HG03460 (cell line): ENCODE data around the gene RINL.

Experiments used
- ATAC-seq: cut with Tn5 transposase; IDR thresholded peaks from one replicate; pipeline ENCODE4 v1.9.1; 2021; ENCODE audit not compliant: unreplicated experiment

The RINL gene

DNA sequence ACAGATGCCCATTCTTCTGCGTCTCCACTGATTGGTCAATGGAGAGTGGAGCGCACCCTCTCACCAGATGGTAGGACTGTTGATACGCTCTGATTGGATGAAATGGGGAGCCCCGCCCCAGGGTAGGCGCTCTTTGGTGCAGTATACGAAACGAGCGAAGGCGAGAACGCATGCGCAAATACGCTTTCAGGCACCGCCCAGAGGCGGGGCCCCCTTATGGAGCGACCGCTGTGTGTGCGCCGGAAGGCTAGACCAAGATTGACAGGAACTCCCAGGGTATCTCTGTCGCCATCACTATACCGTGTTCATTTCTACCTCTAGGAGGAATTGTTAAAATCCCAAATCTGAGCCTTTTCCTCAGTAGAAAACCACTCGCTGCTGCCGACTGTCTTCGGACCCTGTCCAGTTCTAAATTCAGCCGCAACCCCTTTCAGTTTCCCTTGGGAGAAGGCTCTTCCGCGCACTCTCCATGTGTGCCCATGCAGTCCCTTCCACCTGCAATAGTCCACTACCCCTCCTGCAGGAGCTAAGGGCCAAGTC is 27.6 kb downstream of the RINL start:
- ATAC-seq, result peak; percentile 62

DNA sequence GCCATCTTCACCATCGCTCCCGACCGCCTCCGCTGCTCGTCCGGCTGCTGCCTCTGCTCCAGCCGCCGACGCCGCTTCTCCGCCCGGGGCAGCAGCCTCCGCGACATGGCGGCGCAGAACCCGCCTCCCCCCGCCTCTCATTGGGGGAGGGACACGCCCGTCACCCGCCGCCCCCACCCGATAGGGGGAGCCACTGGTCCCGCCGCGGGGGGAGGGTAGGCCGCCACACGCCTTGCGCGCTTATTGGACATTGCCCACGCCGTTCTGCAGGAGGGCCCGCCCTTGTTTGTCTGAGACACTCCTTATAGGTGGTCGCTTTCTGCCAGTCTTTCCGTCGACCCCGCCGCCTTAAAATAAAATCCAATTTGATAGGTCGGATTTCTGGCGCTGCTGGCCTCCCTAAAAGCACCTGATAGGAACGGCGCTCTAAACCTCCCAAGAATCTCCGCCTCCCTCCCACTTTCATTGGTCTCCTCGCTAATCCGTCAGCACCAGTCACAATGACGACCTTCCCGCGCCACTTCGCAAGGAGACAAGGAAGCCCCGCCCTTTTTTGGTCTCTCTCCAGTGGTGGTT is 28.1 kb downstream of the RINL start, which contains the start of gene HNRNPL:
Gene HNRNPL (minus strand): TSS at position 127 of the 576 bp plus-strand sequence. CDS start 20 bp downstream, at position 107.
- peak; percentile 41 for ATAC-seq

DNA sequence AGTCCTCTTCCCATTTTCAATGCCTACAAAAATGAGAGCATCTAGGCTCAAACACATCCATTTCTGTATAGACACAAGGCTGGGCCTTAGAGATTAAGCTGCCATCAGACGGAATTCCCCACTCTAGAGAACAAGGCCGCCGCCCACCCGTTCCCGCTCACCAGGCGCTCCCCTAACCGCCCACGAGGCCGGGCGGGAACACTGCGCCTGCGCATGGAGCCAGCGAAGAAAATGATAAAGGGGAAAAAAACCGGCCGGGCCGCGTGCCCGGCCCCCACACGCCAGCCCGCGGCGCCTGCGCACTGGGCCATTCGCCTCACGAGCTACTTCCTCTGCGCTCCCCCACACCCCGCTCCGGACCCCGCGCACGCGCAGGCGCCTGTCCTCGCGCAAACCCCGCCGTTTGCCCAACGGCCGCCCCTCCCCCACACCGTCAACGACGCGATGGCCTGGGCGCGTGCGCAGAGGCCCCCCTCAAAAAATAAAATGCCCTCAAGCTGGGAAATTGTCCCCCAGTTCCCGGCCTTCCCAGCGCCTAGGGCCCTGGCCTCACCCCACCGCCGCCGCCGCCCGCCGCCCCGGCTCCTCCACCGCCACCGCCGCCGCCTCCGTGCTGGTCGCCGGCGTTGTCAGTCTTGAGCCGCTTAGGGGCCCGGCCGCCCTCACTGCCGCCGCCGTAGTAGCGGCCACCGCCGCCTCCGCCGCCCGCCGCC is 28.8 kb downstream of the RINL start:
- ATAC-seq, result peak; percentile 17

DNA sequence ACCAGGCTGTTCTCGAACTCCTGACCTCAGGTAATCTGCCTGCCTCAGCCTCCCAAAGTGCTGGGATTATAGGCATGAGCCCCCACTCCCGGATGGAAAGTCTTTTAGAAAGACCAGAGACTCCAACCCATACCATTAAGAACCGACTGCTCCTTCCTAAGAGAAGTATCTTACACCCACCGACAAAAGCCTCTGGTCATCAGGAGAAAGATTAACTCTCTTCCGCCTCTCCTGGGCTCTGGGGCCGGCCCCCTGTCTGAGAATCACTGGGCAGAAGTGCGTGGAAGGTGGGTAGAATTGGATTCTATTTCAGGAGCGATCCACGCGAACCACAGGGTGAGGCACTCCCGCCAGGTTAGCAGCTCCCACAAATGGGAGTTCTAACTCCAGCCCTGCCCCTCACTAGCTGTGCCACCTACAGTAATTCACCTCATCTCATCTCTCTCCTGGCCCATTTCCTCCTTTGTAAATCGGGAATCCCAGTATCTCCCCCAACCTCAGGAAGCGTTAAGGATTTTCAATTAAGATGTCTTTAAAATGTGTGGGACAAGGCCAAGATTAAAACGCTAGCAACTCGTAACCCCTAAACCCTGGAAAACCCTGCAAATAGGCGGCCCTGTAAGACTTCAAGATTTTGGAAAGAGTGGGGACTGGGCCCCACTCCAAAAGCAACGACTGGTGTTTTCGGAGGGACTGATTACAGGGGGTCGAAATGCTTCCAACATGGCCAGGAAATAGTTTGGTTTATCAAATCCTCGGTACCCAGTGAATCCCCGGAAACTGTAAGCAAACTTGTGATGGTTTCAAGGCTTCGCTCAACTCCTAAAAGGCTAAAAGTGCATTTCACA is 29.6 kb downstream of the RINL start:
- no peak for ATAC-seq

DNA sequence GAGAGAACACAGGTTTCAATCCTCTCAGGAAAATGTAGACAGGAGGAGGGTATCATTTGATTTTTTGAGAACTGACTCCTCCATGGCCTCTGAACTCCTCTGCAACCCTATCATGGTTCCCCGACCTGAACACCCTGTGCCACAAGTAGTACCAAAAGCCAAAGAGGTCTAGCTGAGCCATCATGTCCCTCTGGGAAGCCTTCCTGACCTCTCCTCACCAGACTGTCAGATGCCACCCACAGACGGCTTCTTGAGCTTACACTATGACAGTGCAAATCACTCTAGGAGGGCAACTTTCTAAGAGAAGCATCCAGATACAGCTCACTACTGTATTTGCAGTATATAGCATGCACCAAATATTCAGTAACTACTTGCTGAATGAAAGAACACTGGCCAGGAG is 32.0 kb downstream of the RINL start:
- ATAC-seq, result no peak

DNA sequence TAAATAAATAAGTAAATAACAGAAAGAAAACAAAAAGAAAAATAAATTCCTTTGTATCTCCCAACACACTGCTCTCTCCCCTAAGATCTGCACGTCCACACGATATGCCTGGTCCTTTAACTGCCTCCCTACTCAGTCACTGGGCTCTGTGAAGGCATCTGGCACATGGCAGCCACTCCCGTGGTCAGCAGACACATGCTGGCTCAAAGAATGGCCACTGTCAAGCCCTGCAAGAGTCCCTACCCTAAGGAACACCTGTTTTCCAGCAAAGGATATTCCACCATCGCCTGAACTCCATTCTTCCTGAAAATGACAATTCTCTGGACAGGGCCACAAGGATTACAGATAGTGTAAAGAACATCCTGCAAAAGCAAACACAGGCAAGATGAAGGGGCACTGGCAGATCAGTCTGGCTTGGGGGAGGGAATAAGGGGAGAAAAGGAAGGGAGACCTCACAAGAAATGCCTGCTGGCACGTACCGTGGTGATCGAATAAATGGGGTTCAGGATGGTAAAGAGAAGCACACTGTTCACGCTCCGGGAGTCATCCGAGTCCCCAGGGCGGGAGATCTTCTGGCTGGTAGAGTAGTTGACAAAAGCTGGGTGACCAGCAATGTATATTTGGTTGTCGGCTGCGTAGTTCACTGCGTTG is 32.6 kb downstream of the RINL start:
- no peak for ATAC-seq

DNA sequence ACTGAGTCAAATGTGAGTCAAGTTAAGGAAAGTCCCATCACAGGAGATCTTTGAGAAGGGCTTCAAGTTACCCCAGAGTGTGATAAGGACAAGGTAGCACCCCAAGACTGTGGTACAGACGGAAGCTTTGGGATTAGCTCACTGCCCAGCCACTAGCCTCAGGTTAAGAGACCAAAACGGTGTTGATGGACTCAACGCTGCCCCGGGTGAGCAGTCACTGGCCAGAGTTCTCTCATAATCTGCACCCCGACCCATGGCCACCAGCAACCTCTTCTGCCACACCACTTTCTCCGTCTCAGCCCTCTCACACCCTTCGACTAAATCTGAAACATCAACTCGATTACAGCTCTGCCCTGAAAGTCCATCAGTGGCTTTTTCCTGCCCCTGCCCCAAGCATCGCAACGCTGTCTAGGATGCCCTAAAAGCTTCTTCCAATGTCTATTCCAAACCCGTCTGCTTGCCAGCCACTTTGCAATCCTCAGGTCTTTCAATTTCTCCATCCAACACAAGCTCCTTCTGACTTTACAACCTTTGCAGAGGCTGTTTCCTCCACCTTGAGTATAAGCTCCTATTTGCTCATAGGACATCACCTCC is 33.9 kb downstream of the RINL start:
- no peak for ATAC-seq

DNA sequence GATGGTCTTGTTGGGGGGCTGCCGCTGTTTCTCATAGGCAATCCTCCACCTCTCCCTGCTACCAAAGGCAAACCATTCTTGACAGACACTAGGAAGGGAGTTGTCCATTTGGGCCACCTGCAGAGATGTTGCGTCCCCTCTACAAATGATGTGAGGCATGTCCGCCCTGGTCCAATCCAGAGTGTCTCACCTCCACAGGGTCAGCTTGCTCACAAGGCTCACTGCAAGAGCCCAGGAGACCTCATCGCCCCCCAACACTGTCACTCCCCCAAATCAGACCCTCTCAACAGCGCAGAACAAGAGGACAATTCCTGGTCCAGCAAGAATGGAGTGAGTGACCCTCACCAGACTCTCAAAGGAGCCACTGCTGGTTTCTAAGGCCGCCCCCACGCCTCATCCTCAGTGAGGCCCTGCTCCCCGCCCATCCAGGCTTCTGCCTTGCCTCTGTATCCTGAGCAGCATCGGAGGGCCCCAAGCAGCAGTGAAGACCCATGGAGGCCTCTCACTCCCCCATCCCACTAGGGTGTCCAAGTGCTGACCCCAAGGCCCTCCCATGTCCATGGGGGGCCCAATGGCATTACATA is 34.8 kb downstream of the RINL start:
- no peak for ATAC-seq

DNA sequence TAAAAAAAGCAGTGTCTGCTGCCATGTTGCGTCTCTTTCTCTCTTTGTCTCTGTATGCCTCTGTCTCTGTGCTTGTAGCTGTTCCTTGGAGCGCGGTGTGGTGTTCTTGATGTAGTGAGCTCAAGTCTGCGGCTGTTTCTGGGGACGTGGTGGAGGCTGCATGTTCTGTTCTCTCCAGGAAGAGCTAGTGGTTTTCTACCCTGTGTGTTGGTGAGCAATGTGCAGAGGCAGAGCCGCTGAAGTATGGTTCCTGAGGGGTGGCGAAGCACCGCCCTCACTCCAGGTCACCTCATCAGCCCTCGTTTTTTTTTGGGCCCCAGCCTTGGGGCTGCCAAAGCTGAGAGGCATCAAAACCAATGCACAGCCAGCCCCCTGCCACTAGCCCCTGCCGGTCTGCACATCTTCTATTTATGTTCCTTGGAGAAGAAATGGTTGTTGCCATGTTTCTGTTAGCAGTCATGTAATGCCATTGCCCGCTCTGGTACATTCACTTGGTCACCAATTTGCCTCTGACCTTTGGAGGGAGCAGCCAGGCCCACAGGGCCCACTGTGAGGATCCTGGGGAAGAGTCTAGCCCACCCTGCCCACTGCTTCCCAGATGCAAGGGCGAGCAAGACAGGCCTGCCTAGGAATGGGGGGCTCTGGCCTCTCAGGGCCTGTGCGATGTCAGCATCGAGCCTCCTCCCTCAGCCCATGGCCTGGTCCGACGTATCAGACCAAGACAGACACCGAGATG is 35.5 kb downstream of the RINL start:
- ATAC-seq, result no peak

DNA sequence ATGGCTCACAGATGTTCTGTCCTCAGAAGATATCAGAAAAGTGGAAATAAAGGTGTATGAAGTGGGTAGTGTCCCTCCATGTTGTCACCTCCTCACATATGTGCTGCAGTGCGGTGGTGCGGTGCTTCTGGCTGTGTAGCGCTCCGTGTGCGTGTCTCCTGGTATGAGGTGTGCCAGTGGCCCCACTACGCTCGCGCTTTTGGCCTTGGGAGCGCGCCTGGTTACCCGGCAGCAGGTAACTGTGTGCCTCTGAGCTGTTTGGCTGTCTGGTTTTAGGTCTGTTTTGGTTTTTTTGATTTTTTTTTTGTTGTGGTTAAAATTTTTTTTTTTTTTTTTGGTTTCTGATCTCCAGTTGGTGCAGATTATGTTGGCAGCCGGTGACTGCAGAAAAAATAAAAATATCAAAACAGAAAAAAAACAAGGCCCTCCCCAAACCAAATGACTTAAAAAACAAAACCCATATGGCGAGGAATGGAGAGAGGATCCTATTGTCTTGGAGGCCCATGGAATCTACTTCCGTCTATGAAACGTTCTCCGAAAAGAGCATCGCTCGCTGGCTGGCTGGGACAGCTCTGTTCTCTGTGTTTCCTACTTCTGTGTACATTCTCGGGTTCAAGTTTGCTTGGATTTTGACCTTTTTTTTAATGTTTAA is 36.2 kb downstream of the RINL start:
- ATAC-seq, result no peak

DNA sequence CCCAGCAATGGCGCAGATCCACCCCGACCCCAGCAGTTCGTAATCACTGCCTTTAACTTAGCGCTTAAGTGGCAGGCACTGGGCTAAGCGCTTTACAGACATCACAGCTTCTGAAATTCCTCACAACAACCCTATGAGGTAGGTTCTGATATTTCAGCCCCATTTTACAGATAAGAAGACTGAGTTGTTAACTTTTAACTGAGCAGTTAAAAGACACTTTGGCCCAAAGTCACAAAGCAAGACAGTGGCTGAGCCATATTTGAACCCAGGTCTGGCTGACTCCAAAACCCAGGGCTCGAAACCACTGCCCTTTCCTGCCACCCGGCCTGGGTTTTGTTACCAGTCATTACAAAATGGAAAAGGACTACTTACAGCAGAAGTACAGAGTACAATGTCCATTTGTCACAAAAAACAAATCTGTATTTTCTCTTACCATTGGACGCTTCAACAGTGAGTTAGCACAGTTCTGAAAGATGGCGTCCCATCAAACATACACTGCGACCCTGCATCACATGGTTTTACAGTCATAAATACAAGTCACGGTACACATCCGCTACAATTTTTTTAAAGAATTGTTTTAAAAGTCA is 36.8 kb downstream of the RINL start:
- no peak for ATAC-seq

DNA sequence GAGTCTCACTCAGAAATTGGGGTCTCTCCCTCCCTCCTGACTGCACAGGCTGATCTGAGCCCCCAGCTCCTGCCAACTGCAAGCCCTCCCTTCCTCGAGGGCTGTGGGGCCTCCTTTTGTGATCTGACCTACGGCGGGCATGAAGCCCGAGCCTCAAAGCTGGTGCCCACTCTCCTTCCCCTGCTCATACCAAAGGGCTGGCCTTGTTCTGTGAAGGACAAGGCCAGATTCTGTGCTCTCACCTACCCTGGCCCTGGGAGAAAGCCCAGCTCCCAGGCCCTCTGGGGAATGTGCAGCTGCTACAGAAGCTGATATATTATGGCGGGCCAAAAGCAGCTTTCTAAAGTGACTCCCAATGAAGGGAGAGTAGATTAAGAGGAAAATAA is 37.5 kb downstream of the RINL start:
- no peak for ATAC-seq

DNA sequence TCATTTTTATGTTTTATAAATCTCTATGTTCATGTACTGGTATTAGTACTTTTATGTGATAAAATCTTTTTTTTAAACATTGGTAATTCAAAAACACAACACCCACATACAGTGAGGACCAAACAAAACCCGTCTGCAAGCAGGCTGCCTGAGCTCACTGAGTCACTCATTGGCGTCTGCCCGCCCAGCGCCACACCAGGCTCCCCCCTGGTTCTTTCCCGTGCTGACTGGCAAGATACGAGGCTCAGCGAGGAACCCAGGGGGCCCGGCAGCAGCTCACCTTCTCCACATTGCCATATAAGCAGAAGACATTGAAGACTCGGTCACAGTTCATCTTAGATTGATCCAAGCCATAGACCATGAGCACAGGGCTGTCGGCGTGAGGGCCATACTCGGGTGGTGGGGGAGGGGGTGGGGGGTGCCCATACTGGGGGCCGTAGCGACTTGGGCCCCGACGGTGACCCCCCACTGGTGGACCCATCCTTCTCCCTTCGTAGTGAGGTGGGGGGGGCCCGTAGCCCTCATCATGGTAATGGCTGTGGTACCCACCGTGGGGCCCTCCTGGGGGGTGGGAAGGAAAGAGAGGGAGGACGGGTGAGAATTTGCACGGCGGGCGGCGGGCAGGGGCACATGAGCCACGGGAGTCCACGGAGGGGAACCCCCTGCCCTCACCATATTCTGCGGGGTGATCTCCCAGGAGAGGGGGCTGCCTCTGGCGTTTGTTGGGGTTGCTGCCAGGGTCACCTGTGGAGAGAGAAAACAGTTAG is 38.1 kb downstream of the RINL start:
- no peak for ATAC-seq

DNA sequence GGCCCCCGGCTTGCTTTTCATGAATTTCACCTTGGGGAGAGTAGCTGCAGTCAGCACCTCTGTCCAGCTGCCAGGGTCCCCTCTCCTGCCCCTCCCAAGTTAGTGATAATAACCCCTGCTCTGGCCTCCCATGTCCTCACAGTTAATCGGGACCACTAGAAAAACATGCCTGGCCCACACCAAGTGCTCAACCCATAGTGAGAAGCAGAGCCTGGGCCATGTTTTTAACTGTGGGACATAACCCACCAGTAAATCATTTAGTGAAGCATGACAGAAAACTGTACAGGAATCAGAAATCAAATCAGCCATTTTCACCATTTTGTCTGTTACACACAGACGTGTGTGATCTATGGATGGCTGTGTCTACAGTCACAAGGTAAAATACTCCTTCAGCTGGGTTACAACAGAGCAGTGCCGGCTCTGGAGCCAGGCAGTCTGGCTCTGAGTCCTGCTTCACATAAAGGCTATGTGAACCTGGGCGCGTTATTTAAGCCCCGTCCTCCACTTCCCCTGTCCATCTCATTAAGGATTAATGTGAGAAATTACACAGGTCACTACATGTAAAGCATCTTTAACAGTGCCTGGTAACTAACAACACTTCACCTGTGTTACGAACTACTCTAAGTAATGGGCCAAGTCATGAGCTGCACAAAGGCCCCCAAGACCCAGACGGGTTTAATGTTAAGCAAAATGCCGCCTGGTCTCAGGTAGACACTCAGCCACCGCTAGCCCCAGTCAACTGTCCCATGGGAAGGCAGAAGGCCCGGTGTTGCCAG is 38.9 kb downstream of the RINL start:
- ATAC-seq, result no peak

DNA sequence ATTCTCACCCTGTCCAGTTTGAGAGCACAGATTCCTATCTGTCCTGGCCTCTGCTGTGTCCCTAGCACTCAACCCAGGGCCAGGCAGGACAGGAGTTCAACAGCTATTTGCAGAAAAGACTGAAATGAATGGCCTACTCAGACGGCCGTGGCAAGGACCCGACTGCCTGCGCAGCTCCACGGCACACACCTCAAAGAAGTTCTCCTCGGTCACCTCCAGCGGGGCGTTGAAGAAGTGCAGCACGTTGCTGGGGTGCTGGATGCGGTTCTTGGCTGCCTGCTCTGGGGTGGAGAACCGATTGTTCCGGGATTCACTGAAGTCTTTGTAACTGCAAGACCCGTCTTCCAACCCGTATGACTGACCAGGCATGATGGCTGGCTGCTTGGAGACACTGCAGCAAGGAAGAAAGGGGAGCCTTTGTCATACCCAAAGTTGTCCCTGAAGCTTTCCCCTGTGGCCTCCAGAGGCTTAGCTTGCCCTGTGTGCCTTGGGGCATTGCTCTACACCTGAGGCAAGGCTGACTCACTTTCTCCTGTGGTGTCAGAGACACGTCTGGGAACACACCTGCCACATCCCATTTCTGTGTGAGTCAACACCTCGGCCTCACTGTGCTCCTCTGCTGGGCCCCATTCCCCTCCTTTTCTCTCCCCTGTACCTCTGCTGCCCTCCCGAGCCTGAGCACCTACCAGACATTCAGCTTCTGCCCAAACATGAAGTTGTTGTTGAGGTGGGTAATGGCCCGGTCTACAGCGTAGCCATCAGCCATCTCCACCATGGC is 39.7 kb downstream of the RINL start:
- no peak for ATAC-seq

DNA sequence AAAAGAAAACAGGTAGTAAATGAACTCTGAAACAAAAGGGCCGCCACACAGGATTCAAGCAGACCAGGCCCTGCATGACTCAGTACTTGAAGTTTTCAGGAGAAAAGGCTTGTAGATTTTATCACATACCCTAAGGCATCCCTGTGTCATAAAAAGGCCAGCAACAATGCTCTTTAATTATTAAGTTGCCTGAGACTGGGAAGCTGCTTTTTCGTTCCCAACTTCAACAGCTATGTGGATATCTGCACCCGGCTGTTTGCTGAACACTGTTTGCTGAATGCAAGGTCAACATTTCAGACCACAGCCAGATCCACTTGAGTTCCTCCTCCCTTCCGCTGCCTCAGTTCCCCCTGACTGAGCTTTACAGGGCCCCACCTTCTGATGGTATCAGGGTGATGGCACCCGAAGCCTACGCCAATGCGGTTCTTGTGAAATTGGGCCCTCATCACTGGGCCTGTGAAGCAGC is 40.4 kb downstream of the RINL start:
- ATAC-seq, result no peak
